Right lobe of liver (tissue), 4 donors: ENCODE measurements around the gene PIMREG.

Experiments
- CTCF ChIP-seq, 4 donors: fragments of 200-600 bp in 3 of 4; fragments of 450-650 bp in 1 of 4; IDR thresholded peaks; one replicate each; pipeline versions ENCODE4 v1.5.1 to v1.8.0; 2016 to 2022; ENCODE audit warnings: antibody characterized with exemption in 4 of 4, mild to moderate bottlenecking in 2 of 4
- POLR2A ChIP-seq: fragments of 450-650 bp; IDR thresholded peaks from one replicate; pipeline ENCODE4 v1.6.1; 2017; ENCODE audit warnings: antibody characterized with exemption, mild to moderate bottlenecking
- donor health status: DM: no; HTN: no; CAD: no.
- donor health status: DM: no; HTN: no; CAD: no.
- donor health status: DM: no; HTN: yes; CAD: no.

GRCh38 chr17:6426356-6427101 is 17.7 kb upstream of the PIMREG start:
- TF ChIP-seq POLR2A = no peak
- no peak for TF ChIP-seq CTCF (IDR thresholded peaks at IDR 0.05)
